OCI-LY7 (cell line): ENCODE measurements around the gene SMURF2.

ENCODE experiments used
- EZH2phosphoT487 ChIP-seq: fragments of 200-600 bp; sonication (generic); IDR thresholded peaks from 2 replicates; pipeline ENCODE4 v1.6.1; 2018; ENCODE audit warnings: low read depth, borderline replicate concordance, mild to moderate bottlenecking, mixed run types, antibody characterized with exemption, low read length, moderate library complexity, mixed read lengths
- TF ChIP-seq, protein P1 (sequence below): fragments of 200-600 bp; sonication (generic); conservative IDR thresholded peaks from 2 replicates; pipeline ENCODE4 v1.5.1; 2014; ENCODE audit warnings: mild to moderate bottlenecking, antibody characterized with exemption, low read length, moderate library complexity, mixed read lengths

DNA sequence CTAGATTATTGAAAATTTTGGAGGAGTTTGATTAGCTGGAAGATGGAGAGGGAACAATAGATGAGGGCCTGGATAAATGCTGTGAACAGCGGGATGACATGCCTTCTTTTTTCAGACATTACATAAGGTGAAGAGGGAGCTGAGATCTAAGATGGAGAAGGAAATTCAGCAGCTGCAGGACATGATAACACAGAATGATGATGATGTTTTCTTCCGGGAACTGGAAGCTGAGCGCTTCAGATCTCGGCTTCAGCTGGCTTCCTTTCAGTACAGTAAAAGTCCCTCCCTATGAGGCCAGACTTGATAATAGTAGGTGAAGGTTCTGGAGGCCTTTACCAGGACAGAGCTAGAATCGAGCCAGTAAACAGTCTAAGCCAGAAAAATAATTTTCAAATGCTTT lies 124.6 kb downstream of the SMURF2 start:
- TF ChIP-seq, protein P1, sequence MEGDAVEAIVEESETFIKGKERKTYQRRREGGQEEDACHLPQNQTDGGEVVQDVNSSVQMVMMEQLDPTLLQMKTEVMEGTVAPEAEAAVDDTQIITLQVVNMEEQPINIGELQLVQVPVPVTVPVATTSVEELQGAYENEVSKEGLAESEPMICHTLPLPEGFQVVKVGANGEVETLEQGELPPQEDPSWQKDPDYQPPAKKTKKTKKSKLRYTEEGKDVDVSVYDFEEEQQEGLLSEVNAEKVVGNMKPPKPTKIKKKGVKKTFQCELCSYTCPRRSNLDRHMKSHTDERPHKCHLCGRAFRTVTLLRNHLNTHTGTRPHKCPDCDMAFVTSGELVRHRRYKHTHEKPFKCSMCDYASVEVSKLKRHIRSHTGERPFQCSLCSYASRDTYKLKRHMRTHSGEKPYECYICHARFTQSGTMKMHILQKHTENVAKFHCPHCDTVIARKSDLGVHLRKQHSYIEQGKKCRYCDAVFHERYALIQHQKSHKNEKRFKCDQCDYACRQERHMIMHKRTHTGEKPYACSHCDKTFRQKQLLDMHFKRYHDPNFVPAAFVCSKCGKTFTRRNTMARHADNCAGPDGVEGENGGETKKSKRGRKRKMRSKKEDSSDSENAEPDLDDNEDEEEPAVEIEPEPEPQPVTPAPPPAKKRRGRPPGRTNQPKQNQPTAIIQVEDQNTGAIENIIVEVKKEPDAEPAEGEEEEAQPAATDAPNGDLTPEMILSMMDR = no peak
- no peak for TF ChIP-seq EZH2phosphoT487
